Activated T-helper 1 cell treated with anti-CD3 and anti-CD28 coated beads, Interleukin-12 subunit alpha, Interleukin-12 subunit beta, Interleukin-2, Interleukin-4 antibody, amounts not matched to agents 30 ng/mL and 10 ng/mL and 1 ng/mL, durations not matched to agents 14 hours and 24 hours and 36 hours (primary cell): ENCODE measurements around the gene MRI1. TPM values are rescaled to one million over a fixed set of nuclear protein-coding genes. Genes with fewer than 3 reads are reported as not detected.
"Not testable (repeated sequence)": the region's sequence is repeated elsewhere in the genome, so short reads cannot be mapped to it uniquely, and the experiment has no call there.

Experiments used
- DNase-seq: peaks from one replicate; pipeline ENCODE4 v3.0.0; 2021; ENCODE audit warnings: low spot score
- H3K27ac Mint-ChIP-seq: one replicate; pipeline ENCODE4 v1.8.0; 2021; ENCODE audit warnings: mild to moderate bottlenecking, mixed read lengths
- H3K27me3 Mint-ChIP-seq: one replicate; pipeline ENCODE4 v1.8.0; 2022; ENCODE audit warnings: mild to moderate bottlenecking, moderate library complexity, mixed read lengths; ENCODE audit not compliant: insufficient read depth
- H3K36me3 Mint-ChIP-seq: one replicate; pipeline ENCODE4 v1.8.0; 2021; ENCODE audit warnings: low read depth, mixed read lengths
- H3K4me1 Mint-ChIP-seq: one replicate; pipeline ENCODE4 v1.8.0; 2021; ENCODE audit warnings: low read depth, mixed read lengths
- H3K4me3 Mint-ChIP-seq: one replicate; pipeline ENCODE4 v1.8.0; 2021; ENCODE audit warnings: mild to moderate bottlenecking, moderate library complexity, mixed read lengths
- H3K9me3 Mint-ChIP-seq: one replicate; pipeline ENCODE4 v1.8.0; 2021; ENCODE audit warnings: mixed read lengths
- intact Hi-C: fragments of 100-400 bp; cut with micrococcal nuclease; formaldehyde crosslinking; loops from one replicate; pipeline ENCODE4 v1.15.1; 2024
- total RNA-seq: library from RNA; stranded (reverse); gene quantifications from 2 replicates; pipeline ENCODE4 v1.2.3, GENCODE V29; 2022

Gene MRI1
- total RNA-seq, 1 donor from 2014 or later = 46.5 TPM

- no peaks in the 10 kb centered on the region for H3K27me3 Mint-ChIP-seq
- H3K27ac Mint-ChIP-seq = no peak overlapping the region
- H3K9me3 Mint-ChIP-seq = no peaks in the 10 kb centered on the region
- intact Hi-C loops = no loop called here
- no peak overlapping the region for H3K4me3 Mint-ChIP-seq
- DNase-seq = no peak
- H3K36me3 Mint-ChIP-seq = no peaks in the 10 kb centered on the region
- no peaks in the 10 kb centered on the region for H3K4me1 Mint-ChIP-seq
Measured at GRCh38 chr19:13742756-13743155, 21.6 kb upstream of the MRI1 start.

GRCh38 chr19:13744174-13744573 is 20.1 kb upstream of the MRI1 start:
- no peak for DNase-seq
- intact Hi-C loops = no loop called here
- Mint-ChIP-seq H3K4me1 (peaks cover 10% of the 10 kb centered on the region), H3K27ac (no peak overlapping the region), H3K9me3 (no peaks in the 10 kb centered on the region), H3K36me3 (no peaks in the 10 kb centered on the region), H3K27me3 (no peaks in the 10 kb centered on the region), H3K4me3 (no peak overlapping the region)

- peaks cover 10% of the 10 kb centered on the region for H3K4me1 Mint-ChIP-seq
- H3K27me3 Mint-ChIP-seq = no peaks in the 10 kb centered on the region
- intact Hi-C loops = loop anchor here (1.0 to 5.0 kb wide), 6 partner anchors 16 to 590 kb away; partner anchors contain the start of genes C19orf53 and ZSWIM4
- no peak for DNase-seq
- no peak overlapping the region for H3K27ac Mint-ChIP-seq
- H3K4me3 Mint-ChIP-seq = peak overlapping the region; percentile 96
- peaks cover 5% of the 10 kb centered on the region for H3K36me3 Mint-ChIP-seq
- no peaks in the 10 kb centered on the region for H3K9me3 Mint-ChIP-seq
Measured at GRCh38 chr19:13747098-13747453, 17.2 kb upstream of the MRI1 start.

GRCh38 chr19:13748169-13748828 is 16.0 kb upstream of the MRI1 start:
- Mint-ChIP-seq H3K27me3 (no peaks in the 10 kb centered on the region), H3K4me1 (peaks cover 10% of the 10 kb centered on the region), H3K9me3 (no peaks in the 10 kb centered on the region), H3K27ac (peak overlapping the region; percentile 93), H3K4me3 (peak overlapping the region; percentile 96), H3K36me3 (peaks cover 11% of the 10 kb centered on the region)
- peak; percentile 6 for DNase-seq
- intact Hi-C loops = loop anchor here (5.0 kb wide), 2 partner anchors 89 to 591 kb away; no protein-coding TSS in a partner anchor

- peaks cover 10% of the 10 kb centered on the region for H3K4me1 Mint-ChIP-seq
- H3K4me3 Mint-ChIP-seq = no peak overlapping the region
- DNase-seq = no peak
- intact Hi-C loops = no loop called here
- H3K9me3 Mint-ChIP-seq = no peaks in the 10 kb centered on the region
- H3K36me3 Mint-ChIP-seq = peaks cover 28% of the 10 kb centered on the region
- H3K27me3 Mint-ChIP-seq = no peaks in the 10 kb centered on the region
- no peak overlapping the region for H3K27ac Mint-ChIP-seq
Measured at GRCh38 chr19:13751436-13751835, 12.9 kb upstream of the MRI1 start.

GRCh38 chr19:13753622-13754021 is 10.7 kb upstream of the MRI1 start:
- H3K9me3 Mint-ChIP-seq, H3K4me1 Mint-ChIP-seq, intact Hi-C loops, H3K27me3 Mint-ChIP-seq, H3K27ac Mint-ChIP-seq, H3K4me3 Mint-ChIP-seq, DNase-seq: not testable (repeated sequence)
- H3K36me3 Mint-ChIP-seq = peaks cover 39% of the 10 kb centered on the region

- peaks cover 34% of the 10 kb centered on the region for H3K36me3 Mint-ChIP-seq
- intact Hi-C loops = no loop called here
- no peaks in the 10 kb centered on the region for H3K27me3 Mint-ChIP-seq
- H3K4me1 Mint-ChIP-seq = no peaks in the 10 kb centered on the region
- H3K27ac Mint-ChIP-seq = no peak overlapping the region
- H3K9me3 Mint-ChIP-seq = no peaks in the 10 kb centered on the region
- no peak overlapping the region for H3K4me3 Mint-ChIP-seq
- DNase-seq = no peak
Measured at GRCh38 chr19:13756210-13756609, 8.1 kb upstream of the MRI1 start.

- no peaks in the 10 kb centered on the region for H3K9me3 Mint-ChIP-seq
- H3K27ac Mint-ChIP-seq = peak overlapping the region; percentile 47
- peaks cover 37% of the 10 kb centered on the region for H3K36me3 Mint-ChIP-seq
- intact Hi-C loops = no loop called here
- DNase-seq = no peak
- H3K4me3 Mint-ChIP-seq = peak overlapping the region; percentile 42
- no peaks in the 10 kb centered on the region for H3K27me3 Mint-ChIP-seq
- no peaks in the 10 kb centered on the region for H3K4me1 Mint-ChIP-seq
Measured at GRCh38 chr19:13757805-13758772, 6.2 kb upstream of the MRI1 start.

GRCh38 chr19:13758795-13759194 is 5.5 kb upstream of the MRI1 start:
- Mint-ChIP-seq H3K27ac (no peak overlapping the region), H3K4me1 (peaks cover 2% of the 10 kb centered on the region), H3K36me3 (peaks cover 34% of the 10 kb centered on the region), H3K9me3 (no peaks in the 10 kb centered on the region), H3K4me3 (no peak overlapping the region), H3K27me3 (no peaks in the 10 kb centered on the region)
- intact Hi-C loops = no loop called here
- no peak for DNase-seq

- intact Hi-C loops = no loop called here
- no peak overlapping the region for H3K4me3 Mint-ChIP-seq
- H3K36me3 Mint-ChIP-seq = peaks cover 22% of the 10 kb centered on the region
- H3K27ac Mint-ChIP-seq = no peak overlapping the region
- peaks cover 13% of the 10 kb centered on the region for H3K4me1 Mint-ChIP-seq
- no peak for DNase-seq
- no peaks in the 10 kb centered on the region for H3K9me3 Mint-ChIP-seq
- H3K27me3 Mint-ChIP-seq = no peaks in the 10 kb centered on the region
Measured at GRCh38 chr19:13761423-13761822, 2.9 kb upstream of the MRI1 start.

GRCh38 chr19:13762635-13763235 is 1.6 kb upstream of the MRI1 start:
- Mint-ChIP-seq H3K36me3 (peaks cover 17% of the 10 kb centered on the region), H3K9me3 (no peaks in the 10 kb centered on the region), H3K4me1 (peaks cover 13% of the 10 kb centered on the region), H3K4me3 (no peak overlapping the region), H3K27me3 (no peaks in the 10 kb centered on the region), H3K27ac (no peak overlapping the region)
- intact Hi-C loops = no loop called here
- DNase-seq = no peak

GRCh38 chr19:13763265-13763664 is 1.1 kb upstream of the MRI1 start:
- Mint-ChIP-seq H3K36me3 (peaks cover 15% of the 10 kb centered on the region), H3K27ac (peak overlapping the region; percentile 43), H3K9me3 (no peaks in the 10 kb centered on the region), H3K27me3 (no peaks in the 10 kb centered on the region), H3K4me1 (peaks cover 13% of the 10 kb centered on the region), H3K4me3 (peak overlapping the region; percentile 90)
- intact Hi-C loops = no loop called here
- no peak for DNase-seq
